ENCODE measurements around the gene LMNA.
"Not testable (repeated sequence)": the region's sequence is repeated elsewhere in the genome, so short reads cannot be mapped to it uniquely, and the experiment has no call there.

Gene LMNA

GRCh38 chr1:156122519-156123355 is 8.2 kb downstream of the LMNA start:
- no peak for DNase-seq

DNA sequence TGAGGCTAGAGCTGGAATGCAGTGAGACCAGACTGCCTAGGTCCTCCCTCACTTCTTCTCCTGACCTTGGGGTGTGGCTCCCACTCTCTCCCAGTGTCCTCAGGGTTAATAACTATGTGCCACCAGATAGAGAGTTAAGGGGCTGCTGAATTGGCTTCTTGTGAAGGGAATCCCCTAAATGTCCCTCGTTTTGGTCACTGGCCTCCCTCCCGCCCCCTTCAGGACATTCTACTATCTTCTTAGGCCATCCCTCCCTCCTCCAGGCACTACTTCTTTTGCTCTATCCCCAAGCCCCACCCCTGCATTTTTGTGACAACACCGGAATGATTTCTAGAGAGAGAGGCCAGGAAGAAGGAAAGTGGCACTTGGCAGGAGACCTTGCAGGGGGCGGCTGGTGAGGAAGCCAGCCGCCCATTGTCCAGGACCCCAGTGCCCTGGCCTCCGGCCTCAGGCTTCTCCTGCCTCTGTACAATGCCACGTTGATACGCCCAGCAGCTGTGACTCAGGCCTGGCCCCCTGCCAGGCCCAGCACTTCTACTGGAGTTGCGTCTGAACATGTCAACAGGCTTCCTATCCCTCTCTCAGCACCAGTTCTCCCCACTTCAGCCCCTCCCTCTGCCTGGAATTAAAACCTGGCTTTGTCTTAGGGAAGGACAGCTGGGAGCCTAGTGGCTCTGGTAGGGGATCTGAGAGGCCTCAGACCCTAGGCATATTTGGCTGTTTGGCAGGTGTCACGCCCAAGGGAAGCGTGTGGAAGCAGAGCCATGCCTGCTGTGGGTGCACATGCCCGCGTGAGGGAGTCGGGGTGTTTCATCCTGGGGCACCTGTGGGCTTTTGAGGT is 9.1 kb downstream of the LMNA start:
- peak; percentile 90 for DNase-seq

DNA sequence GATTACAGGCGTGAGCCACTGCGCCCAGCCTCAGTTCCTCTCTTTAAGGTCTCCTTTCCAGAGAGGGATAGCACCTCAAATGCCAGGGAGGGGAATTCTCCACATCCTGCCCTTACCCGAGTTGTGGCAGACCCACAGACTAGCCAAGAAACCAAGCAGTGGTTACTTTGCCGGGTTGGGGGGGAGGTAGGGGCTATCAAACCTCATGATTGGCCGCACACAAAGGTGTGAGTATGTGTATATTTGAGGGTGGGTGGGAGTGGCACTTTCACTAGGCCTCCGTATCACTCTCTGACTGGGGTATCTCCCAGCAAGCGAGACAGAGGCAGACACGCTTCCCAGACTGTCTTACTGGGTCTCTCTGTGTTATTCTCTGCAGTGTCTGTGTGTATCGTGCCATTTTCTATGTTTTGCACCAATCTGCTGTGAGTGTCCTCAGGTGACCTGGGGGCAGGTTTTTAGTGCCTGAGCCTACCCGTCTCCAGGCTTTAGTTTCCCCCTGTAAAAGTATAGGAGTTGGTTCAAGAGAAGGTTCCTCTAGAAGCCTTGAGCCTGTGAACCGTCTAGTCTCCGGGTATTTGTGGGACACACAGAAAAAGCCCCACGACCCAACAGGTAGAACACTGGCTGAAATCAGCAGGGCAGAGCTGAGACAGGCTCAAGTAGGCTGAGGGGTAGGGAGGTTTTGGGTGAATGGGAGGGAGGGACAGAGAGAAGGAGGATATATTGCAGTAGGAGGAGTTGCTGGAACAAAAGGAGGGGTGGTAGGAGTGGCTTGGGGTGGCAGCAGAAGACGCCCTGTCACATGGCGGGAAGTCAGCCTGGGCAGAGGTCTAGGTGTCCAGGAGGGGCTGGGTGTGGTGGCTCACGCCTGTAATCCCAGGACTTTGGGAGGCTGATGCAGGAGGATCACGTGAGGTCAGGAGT is 10.3 kb downstream of the LMNA start:
- DNase-seq: no peak

GRCh38 chr1:156125544-156125943 is 11.0 kb downstream of the LMNA start:
- DNase-seq: not testable (repeated sequence)

DNA sequence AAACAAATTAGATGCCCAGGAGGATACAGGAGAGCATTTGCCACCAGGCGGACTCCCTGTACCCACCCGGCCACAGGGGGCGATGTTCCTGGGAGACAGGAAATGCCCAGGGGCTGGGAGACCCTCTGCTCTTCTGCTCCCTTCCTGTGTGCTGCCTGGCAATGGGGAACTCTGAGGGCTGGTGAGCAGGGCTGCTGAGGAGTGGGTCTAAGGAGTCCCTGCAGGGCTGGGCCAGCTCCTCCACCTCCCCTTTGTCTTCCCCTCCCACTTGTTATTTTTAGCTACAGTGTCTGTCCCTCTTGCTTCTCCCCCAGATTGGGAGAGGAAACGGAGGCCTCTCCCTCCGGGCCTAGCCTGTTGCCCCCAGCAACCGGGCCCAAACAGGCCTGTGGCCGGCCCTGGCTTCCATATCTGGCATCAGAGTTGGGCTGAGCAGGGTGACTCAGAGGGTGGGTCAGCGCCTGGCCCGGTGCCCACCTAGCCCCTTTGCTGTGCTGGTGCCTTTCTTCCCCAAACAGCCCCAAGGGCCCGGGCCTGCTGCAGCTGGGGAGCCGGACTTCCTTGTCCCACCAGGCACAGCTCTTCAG is 11.6 kb downstream of the LMNA start:
- DNase-seq: no peak

- DNase-seq: no peak
Measured at GRCh38 chr1:156126630-156127534, 12.4 kb downstream of the LMNA start.

- no peak for DNase-seq
Measured at GRCh38 chr1:156128308-156128653, 13.8 kb downstream of the LMNA start.

DNA sequence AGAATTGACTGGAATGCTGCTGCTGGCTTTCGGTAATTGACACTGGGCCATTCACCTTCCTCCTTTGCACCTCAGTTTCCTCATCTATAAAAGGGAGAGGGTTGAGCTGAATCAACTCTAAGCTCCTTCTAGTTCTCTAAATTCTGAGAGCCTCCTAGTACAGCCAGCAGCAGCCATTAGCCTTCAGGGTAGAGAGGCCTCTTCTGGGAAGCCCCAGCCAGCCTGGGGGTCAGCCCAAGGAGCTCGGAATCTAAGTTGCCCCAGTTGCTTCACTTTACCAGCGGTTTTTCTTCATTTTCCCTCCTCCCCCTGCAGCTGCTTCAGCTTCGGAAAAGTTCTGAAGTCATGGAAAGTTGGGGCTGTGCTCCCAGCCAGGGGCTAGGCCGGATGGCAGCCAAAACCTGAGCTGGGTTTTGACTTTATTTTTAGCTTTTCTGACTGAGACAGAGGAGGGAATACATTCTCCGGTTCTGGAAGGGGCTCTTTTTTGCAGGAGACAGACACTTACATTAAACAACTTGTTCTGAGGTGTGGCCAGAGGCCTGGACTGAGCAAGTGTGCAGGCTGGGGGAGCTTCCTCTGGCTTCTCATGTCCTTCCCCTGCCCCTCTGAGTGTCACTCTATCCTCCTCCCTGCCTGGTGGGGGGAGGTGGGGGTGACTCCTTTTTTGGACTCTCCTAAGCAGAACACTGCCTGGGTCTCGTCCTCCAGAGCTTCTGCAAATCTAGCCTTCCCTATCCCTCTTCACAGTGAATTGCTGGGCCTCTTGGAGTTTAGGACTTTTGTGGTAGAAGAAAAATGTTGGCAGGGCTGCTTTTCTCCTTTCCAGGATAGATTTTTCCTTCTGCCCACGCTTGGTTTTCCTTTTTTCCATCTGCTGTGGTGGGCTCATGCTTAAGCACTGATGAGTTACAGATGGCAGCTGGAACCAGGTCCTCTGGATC is 14.4 kb downstream of the LMNA start:
- DNase-seq: no peak

- DNase-seq: peak; percentile 48
Measured at GRCh38 chr1:156129687-156130577, 15.4 kb downstream of the LMNA start.

GRCh38 chr1:156130578-156130942 is 16.0 kb downstream of the LMNA start:
- DNase-seq: no peak

DNA sequence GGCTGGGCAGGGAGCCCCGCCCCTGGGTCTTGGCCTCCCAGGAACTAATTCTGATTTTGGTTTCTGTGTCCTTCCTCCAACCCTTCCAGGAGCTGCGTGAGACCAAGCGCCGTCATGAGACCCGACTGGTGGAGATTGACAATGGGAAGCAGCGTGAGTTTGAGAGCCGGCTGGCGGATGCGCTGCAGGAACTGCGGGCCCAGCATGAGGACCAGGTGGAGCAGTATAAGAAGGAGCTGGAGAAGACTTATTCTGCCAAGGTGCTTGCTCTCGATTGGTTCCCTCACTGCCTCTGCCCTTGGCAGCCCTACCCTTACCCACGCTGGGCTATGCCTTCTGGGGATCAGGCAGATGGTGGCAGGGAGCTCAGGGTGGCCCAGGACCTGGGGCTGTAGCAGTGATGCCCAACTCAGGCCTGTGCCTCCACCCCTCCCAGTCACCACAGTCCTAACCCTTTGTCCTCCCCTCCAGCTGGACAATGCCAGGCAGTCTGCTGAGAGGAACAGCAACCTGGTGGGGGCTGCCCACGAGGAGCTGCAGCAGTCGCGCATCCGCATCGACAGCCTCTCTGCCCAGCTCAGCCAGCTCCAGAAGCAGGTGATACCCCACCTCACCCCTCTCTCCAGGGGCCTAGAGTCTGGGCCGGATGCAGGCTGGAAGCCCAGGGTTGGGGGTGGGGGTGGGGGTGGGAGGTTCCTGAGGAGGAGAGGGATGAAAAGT is 20.4 kb downstream of the LMNA start:
- DNase-seq: no peak

GRCh38 chr1:156135930-156136871 is 21.7 kb downstream of the LMNA start:
- DNase-seq: no peak

DNA sequence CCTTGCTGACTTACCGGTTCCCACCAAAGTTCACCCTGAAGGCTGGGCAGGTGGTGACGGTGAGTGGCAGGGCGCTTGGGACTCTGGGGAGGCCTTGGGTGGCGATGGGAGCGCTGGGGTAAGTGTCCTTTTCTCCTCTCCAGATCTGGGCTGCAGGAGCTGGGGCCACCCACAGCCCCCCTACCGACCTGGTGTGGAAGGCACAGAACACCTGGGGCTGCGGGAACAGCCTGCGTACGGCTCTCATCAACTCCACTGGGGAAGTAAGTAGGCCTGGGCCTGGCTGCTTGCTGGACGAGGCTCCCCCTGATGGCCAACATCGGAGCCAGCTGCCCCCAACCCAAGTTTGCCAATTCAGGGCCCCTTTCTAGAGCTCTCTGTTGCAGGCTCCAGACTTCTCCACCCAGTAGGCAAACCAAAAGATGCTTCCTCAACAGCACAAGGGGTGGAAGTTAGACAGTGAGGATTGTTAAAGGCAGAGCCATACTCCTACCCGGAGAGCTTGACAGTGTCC is 22.5 kb downstream of the LMNA start:
- DNase-seq: no peak

DNA sequence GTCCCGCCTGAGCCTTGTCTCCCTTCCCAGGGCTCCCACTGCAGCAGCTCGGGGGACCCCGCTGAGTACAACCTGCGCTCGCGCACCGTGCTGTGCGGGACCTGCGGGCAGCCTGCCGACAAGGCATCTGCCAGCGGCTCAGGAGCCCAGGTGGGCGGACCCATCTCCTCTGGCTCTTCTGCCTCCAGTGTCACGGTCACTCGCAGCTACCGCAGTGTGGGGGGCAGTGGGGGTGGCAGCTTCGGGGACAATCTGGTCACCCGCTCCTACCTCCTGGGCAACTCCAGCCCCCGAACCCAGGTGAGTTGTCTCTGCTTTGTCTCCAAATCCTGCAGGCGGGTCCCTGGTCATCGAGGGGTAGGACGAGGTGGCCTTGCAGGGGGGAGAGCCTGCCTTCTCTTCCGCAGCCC is 24.0 kb downstream of the LMNA start:
- no peak for DNase-seq

GRCh38 chr1:156140879-156141707 is 26.6 kb downstream of the LMNA start:
- no peak for DNase-seq

- DNase-seq: no peak
Measured at GRCh38 chr1:156143765-156144489, 29.4 kb downstream of the LMNA start.
